Islet of Langerhans (tissue), 1 donor: ENCODE results near the gene GFPT1.

Source experiments
- FAIRE-seq: peaks from one replicate; lab custom pipeline; 2011; peaks lifted over from hg19 to GRCh38; lab: Jason Lieb, UNC

The GFPT1 gene

GRCh38 chr2:69291004-69291650 is 95.9 kb downstream of the GFPT1 start:
- no peak for FAIRE-seq

GRCh38 chr2:69288429-69288828 is 98.6 kb downstream of the GFPT1 start:
- peak; percentile 60 for FAIRE-seq

- no peak for FAIRE-seq
Observed at GRCh38 chr2:69287544-69287943, 99.5 kb downstream of the GFPT1 start.

- no peak for FAIRE-seq
Observed at GRCh38 chr2:69285379-69285894, 101.6 kb downstream of the GFPT1 start.

- no peak for FAIRE-seq
Observed at GRCh38 chr2:69280796-69281412, 106.1 kb downstream of the GFPT1 start.

GRCh38 chr2:69279931-69280681 is 106.9 kb downstream of the GFPT1 start:
- FAIRE-seq, result no peak

- FAIRE-seq, result no peak
Observed at GRCh38 chr2:69279211-69279610, 107.8 kb downstream of the GFPT1 start.

- no peak for FAIRE-seq
Observed at GRCh38 chr2:69278366-69278765, 108.7 kb downstream of the GFPT1 start.

- no peak for FAIRE-seq
Observed at GRCh38 chr2:69275490-69275889, 111.5 kb downstream of the GFPT1 start.

- FAIRE-seq, result no peak
Observed at GRCh38 chr2:69272803-69273471, 114.1 kb downstream of the GFPT1 start.

GRCh38 chr2:69271831-69272257 is 115.2 kb downstream of the GFPT1 start:
- FAIRE-seq, result no peak
